PC-9 (cell line): ENCODE results near the gene AMMECR1. TPM values are rescaled to one million over a fixed set of nuclear protein-coding genes. Genes with fewer than 3 reads are reported as not detected.

ENCODE experiments used
- BruUV-seq: library from RNA; stranded (reverse); fragments of 400-500 nt; replicated peaks from 2 replicates; lab custom pipeline; 2021; lab: Mats Ljungman, UMichigan
- CTCF ChIA-PET: fragments of 300-600 bp; sonication (Branson Sonifier 250); formaldehyde crosslinking; loops from one replicate; lab custom pipeline; 2022; ENCODE audit warnings: antibody characterized with exemption; lab: Charles Lee
- POLR2A ChIA-PET: fragments of 300-600 bp; sonication (Branson Sonifier 250); formaldehyde crosslinking; loops from one replicate; lab custom pipeline; 2022; ENCODE audit warnings: antibody characterized with exemption; ENCODE audit not compliant: unreplicated experiment; lab: Charles Lee
- DNase-seq, 2 experiments: peaks; one replicate each; pipeline versions ENCODE4 v3.0.0 to v3.0.0-alpha.2; 2015 to 2022; ENCODE audit warnings: mixed read lengths in 1 of 2
- H2AFZ ChIP-seq: fragments of 200-600 bp; sonication (generic); 2 replicates; pipeline ENCODE4 v1.8.1; 2017; ENCODE audit warnings: antibody characterized with exemption
- H3F3A ChIP-seq: fragments of 200-600 bp; sonication (generic); 2 replicates; pipeline ENCODE4 v1.8.1; 2017; ENCODE audit warnings: antibody characterized with exemption, mild to moderate bottlenecking, low read depth; ENCODE audit not compliant: insufficient read depth
- H3K27ac ChIP-seq: fragments of 200-600 bp; sonication (generic); 2 replicates; pipeline ENCODE4 v1.6.1; 2016; ENCODE audit warnings: mixed run types
- H3K27me3 ChIP-seq: fragments of 200-600 bp; sonication (generic); 2 replicates; pipeline ENCODE4 v1.6.1; 2016; ENCODE audit warnings: low read depth, mixed run types; ENCODE audit not compliant: insufficient read depth
- H3K36me3 ChIP-seq: fragments of 200-600 bp; sonication (generic); 2 replicates; pipeline ENCODE4 v1.6.1; 2016; ENCODE audit warnings: low read depth, mixed run types
- H3K4me1 ChIP-seq: fragments of 200-600 bp; sonication (generic); replicated peaks from 2 replicates; pipeline ENCODE4 v1.6.1; 2016; ENCODE audit warnings: mixed run types; ENCODE audit not compliant: insufficient read depth
- H3K4me2 ChIP-seq: fragments of 200-600 bp; sonication (generic); 2 replicates; pipeline ENCODE4 v1.6.1; 2017; ENCODE audit warnings: mixed run types
- H3K4me3 ChIP-seq: fragments of 200-600 bp; sonication (generic); 2 replicates; pipeline ENCODE4 v1.6.1; 2016; ENCODE audit warnings: mixed run types
- H3K79me2 ChIP-seq: fragments of 200-600 bp; sonication (generic); 2 replicates; pipeline ENCODE4 v1.6.1; 2017; ENCODE audit warnings: low read depth, mixed run types
- H3K9me2 ChIP-seq: fragments of 200-600 bp; sonication (generic); 2 replicates; pipeline ENCODE4 v1.8.1; 2017; ENCODE audit warnings: mild to moderate bottlenecking; ENCODE audit not compliant: insufficient read depth
- H3K9me3 ChIP-seq: fragments of 200-600 bp; sonication (generic); 2 replicates; pipeline ENCODE4 v1.8.1; 2016; ENCODE audit warnings: low read depth; ENCODE audit not compliant: insufficient read depth
- H4K20me1 ChIP-seq: fragments of 200-600 bp; sonication (generic); 2 replicates; pipeline ENCODE4 v1.8.1; 2017; ENCODE audit not compliant: insufficient read depth
- EZH2 ChIP-seq: fragments of 200-600 bp; sonication (generic); IDR thresholded peaks from 2 replicates; pipeline ENCODE4 v1.8.0; 2017; ENCODE audit warnings: antibody characterized with exemption, low read depth
- intact Hi-C: fragments of 100-400 bp; cut with micrococcal nuclease; formaldehyde crosslinking; loops from one replicate; pipeline ENCODE4 v1.10.0; 2022; ENCODE audit not compliant: unreplicated experiment
- total RNA-seq: library from RNA; stranded (reverse); gene quantifications from 2 replicates; pipeline ENCODE4 v1.2.3, GENCODE V29; 2021
- TF ChIP-seq, protein P1 (sequence below): fragments of 200-600 bp; sonication (generic); conservative IDR thresholded peaks from 2 replicates; pipeline ENCODE4 v1.6.1; 2017; ENCODE audit warnings: mixed run types, antibody characterized with exemption, mild to moderate bottlenecking, moderate library complexity

The AMMECR1 gene
- total RNA-seq, 1 experiment from 2014 or later = 35.4 TPM

DNA sequence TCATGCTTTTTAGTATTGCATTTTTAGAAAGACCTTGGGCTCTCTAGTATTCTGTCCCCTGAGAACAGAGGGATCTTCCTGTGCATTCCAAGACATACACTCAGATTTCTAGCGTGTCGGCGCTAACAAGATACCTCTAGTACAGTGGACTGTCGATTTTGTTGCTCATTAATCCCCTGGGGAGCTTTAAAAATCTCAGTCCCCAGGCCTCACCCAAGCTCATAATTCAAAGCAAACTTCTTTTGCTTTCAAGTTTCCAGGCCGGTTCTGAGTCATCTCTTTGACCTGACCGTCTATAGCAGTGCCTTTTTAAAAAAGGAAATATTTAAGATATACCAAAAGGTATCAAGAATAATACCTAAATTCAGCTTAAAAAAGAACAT, 137.0 kb downstream of the AMMECR1 start:
- Histone ChIP-seq H4K20me1 (peaks cover 3% of the 10 kb centered on the region; the same call in 1 of the 2 replicates), H2AFZ (no peak overlapping the region), H3K4me1 (peaks cover 35% of the 10 kb centered on the region), H3K4me3 (no peak overlapping the region), H3K27ac (peak overlapping the region; percentile 48), H3K9me3 (no peaks in the 10 kb centered on the region), H3K9me2 (no peaks in the 10 kb centered on the region), H3K36me3 (no peaks in the 10 kb centered on the region), H3K79me2 (no peaks in the 10 kb centered on the region), H3K27me3 (no peaks in the 10 kb centered on the region), H3K4me2 (peak overlapping the region; percentile 60), H3F3A (peaks cover 24% of the 10 kb centered on the region)
- ChIA-PET CTCF (interaction anchor here (0.6 to 0.7 kb wide), 2 partner anchors 228 to 260 kb away, joined by 3 read pairs; no protein-coding TSS in a partner anchor), POLR2A (interaction anchor here (0.5 to 0.6 kb wide), 2 partner anchors 130 to 404 kb away, joined by 3 to 6 read pairs; no protein-coding TSS in a partner anchor)
- intact Hi-C loops = loop anchor here (2.0 to 5.0 kb wide), 2 partner anchors 30 to 136 kb away; partner anchors contain the start of gene AMMECR1
- DNase-seq = peak in 1 of 2 experiments; percentile 37
- no TSS peak for BruUV-seq
- TF ChIP-seq EZH2 = no peak
- TF ChIP-seq, protein P1, sequence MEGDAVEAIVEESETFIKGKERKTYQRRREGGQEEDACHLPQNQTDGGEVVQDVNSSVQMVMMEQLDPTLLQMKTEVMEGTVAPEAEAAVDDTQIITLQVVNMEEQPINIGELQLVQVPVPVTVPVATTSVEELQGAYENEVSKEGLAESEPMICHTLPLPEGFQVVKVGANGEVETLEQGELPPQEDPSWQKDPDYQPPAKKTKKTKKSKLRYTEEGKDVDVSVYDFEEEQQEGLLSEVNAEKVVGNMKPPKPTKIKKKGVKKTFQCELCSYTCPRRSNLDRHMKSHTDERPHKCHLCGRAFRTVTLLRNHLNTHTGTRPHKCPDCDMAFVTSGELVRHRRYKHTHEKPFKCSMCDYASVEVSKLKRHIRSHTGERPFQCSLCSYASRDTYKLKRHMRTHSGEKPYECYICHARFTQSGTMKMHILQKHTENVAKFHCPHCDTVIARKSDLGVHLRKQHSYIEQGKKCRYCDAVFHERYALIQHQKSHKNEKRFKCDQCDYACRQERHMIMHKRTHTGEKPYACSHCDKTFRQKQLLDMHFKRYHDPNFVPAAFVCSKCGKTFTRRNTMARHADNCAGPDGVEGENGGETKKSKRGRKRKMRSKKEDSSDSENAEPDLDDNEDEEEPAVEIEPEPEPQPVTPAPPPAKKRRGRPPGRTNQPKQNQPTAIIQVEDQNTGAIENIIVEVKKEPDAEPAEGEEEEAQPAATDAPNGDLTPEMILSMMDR = no peak

DNA sequence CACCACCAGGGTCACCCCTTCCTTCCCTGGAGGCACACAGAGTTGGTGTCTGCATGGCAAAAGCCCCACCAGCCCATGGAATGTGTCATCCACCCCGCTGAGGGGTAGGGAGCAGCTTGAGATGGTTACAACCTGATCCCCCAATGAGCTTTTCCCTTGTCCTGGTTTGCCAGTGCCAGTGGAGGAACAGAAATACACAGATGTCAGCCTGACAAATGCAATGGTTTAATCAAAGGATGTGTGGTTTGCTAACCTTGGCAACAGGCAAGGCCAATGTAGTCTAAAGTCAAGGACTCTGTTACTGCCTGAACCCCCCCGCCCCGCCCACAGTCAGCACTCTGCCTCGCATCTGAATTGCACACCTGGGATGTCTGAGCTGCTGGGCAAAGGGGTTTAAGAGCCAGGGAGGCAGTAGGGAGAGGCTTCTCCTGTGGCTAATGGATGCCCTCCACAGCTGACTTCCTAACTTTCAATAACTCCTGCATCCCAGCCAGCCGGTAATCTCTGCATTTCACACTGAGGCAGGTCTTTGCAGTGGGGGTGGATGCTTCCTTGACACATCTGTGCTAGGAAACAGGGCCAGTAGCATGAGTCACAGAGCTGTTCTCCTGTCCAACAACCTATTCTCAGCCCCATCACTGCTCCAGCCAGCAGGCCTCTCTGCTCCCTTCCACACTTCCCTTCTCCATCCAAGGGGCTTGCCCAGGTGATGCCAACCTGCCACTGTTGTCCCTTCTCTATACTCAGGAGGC, 137.5 kb downstream of the AMMECR1 start:
- H3K27me3 ChIP-seq = no peaks in the 10 kb centered on the region
- TF ChIP-seq, protein P1 = no peak
- no peak for TF ChIP-seq EZH2
- no TSS peak for BruUV-seq
- H3K79me2 ChIP-seq = no peaks in the 10 kb centered on the region
- H3K27ac ChIP-seq = peak overlapping the region; percentile 48
- H3K4me2 ChIP-seq = peak overlapping the region; percentile 60
- H3K36me3 ChIP-seq = no peaks in the 10 kb centered on the region
- peaks cover 19% of the 10 kb centered on the region for H3F3A ChIP-seq
- POLR2A ChIA-PET = interaction anchor here (0.5 to 0.6 kb wide), 2 partner anchors 130 to 403 kb away, joined by 3 to 6 read pairs; no protein-coding TSS in a partner anchor
- CTCF ChIA-PET = interaction anchor here (0.7 kb wide), 1 partner anchor 229 kb away, joined by 3 read pairs; no protein-coding TSS in a partner anchor
- no peaks in the 10 kb centered on the region for H3K9me2 ChIP-seq
- no peak overlapping the region for H3K4me3 ChIP-seq
- H2AFZ ChIP-seq = no peak overlapping the region
- DNase-seq = peak; percentile 38 to 49
- H4K20me1 ChIP-seq = peaks cover 3% of the 10 kb centered on the region; the same call in 1 of the 2 replicates
- intact Hi-C loops = loop anchor here (2.0 to 5.0 kb wide), 2 partner anchors 30 to 137 kb away; partner anchors contain the start of gene AMMECR1
- H3K4me1 ChIP-seq = peaks cover 36% of the 10 kb centered on the region
- no peaks in the 10 kb centered on the region for H3K9me3 ChIP-seq

DNA sequence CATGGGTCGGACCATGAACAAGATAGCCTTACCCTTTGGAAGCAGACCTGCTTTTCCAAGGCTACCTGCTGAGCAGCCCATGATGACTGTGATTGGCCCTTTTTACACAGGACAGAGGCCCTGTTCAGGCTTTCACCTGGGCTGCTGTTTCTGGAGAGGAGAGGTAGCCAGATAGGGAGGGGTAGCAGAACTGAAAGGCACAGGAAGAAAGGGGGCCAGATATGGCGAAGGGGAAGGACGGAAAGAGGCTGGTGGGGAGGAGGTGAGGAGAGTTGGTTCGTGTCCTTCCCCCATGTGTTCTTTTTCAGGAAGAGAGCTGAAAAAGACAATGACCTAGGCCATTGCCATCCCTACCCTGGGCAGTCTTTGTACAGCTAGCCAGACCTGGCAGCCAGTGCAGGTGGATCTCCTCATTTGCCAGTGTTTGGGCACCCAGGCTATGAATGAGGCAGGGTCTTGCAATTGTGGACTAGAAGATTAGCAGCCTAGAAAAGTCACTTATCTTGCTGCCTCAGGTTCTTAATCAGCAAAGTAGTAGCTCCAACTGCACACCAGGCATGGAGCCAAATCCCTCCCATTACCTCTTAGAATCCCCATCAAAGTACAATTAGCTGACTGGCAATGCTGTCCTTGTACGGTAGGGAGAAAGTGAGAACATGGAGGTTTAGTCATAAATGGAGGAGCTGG, 139.6 kb downstream of the AMMECR1 start:
- no peaks in the 10 kb centered on the region for H3K79me2 ChIP-seq
- H3K4me3 ChIP-seq = no peak overlapping the region
- POLR2A ChIA-PET = interaction anchor here (0.5 kb wide), 1 partner anchor 140 kb away, joined by 4 read pairs; the partner anchor contains the start of gene AMMECR1
- no peak overlapping the region for H2AFZ ChIP-seq
- CTCF ChIA-PET = no interaction called here
- no peaks in the 10 kb centered on the region for H3K9me3 ChIP-seq
- TF ChIP-seq EZH2 = no peak
- TF ChIP-seq, protein P1 = no peak
- intact Hi-C loops = no loop called here
- H3K4me1 ChIP-seq = peaks cover 56% of the 10 kb centered on the region
- no peak overlapping the region for H3K4me2 ChIP-seq
- H4K20me1 ChIP-seq = peaks cover 3% of the 10 kb centered on the region; the same call in 1 of the 2 replicates
- no peak for DNase-seq
- no peaks in the 10 kb centered on the region for H3K9me2 ChIP-seq
- H3K27ac ChIP-seq = no peak overlapping the region
- no peaks in the 10 kb centered on the region for H3K27me3 ChIP-seq
- H3K36me3 ChIP-seq = no peaks in the 10 kb centered on the region
- H3F3A ChIP-seq = peaks cover 25% of the 10 kb centered on the region
- no TSS peak for BruUV-seq
